GM21717 (cell line): ENCODE results near the gene HES5.
"Not testable (repeated sequence)": the region's sequence is repeated elsewhere in the genome, so short reads cannot be mapped to it uniquely, and the experiment has no call there.

Experiments used
- ATAC-seq: cut with Tn5 transposase; IDR thresholded peaks from one replicate; pipeline ENCODE4 v1.9.1; 2021; ENCODE audit warnings: mild to moderate bottlenecking, moderate library complexity; ENCODE audit not compliant: unreplicated experiment

The HES5 gene

GRCh38 chr1:2529784-2530512, at the start of gene HES5:
HES5 (minus strand) TSS chr1:2530263; CDS start chr1:2530164, 99 bp downstream.
- ATAC-seq: no peak

- no peak for ATAC-seq
Observed at GRCh38 chr1:2578758-2579118, 48.7 kb upstream of the HES5 start.

GRCh38 chr1:2577565-2578075, 47.6 kb upstream of the HES5 start:
- peak; percentile 31 for ATAC-seq

- no peak for ATAC-seq
Observed at GRCh38 chr1:2575801-2576663, 46.0 kb upstream of the HES5 start.

GRCh38 chr1:2574350-2574749, 44.3 kb upstream of the HES5 start:
- no peak for ATAC-seq

GRCh38 chr1:2573250-2573920, 43.3 kb upstream of the HES5 start:
- no peak for ATAC-seq

- no peak for ATAC-seq
Observed at GRCh38 chr1:2571348-2571747, 41.3 kb upstream of the HES5 start.

- no peak for ATAC-seq
Observed at GRCh38 chr1:2570332-2570731, 40.3 kb upstream of the HES5 start.

- ATAC-seq: not testable (repeated sequence)
Observed at GRCh38 chr1:2569703-2570102, 39.6 kb upstream of the HES5 start.

GRCh38 chr1:2569060-2569459, 39.0 kb upstream of the HES5 start:
- ATAC-seq: no peak

- not testable (repeated sequence) for ATAC-seq
Observed at GRCh38 chr1:2568187-2568816, 38.2 kb upstream of the HES5 start.

GRCh38 chr1:2567083-2567679, 37.1 kb upstream of the HES5 start:
- no peak for ATAC-seq

- no peak for ATAC-seq
Observed at GRCh38 chr1:2566101-2567045, 36.3 kb upstream of the HES5 start.

GRCh38 chr1:2564815-2565374, 34.8 kb upstream of the HES5 start:
- ATAC-seq: no peak

- no peak for ATAC-seq
Observed at GRCh38 chr1:2564006-2564814, 34.1 kb upstream of the HES5 start.

- no peak for ATAC-seq
Observed at GRCh38 chr1:2563205-2563604, 33.1 kb upstream of the HES5 start.

- no peak for ATAC-seq
Observed at GRCh38 chr1:2561898-2562895, 32.1 kb upstream of the HES5 start.
